CD4-positive, alpha-beta T cell treated with Interleukin-17A for 1 hour (primary cell): Measurements from ENCODE around the gene PLOD3.

Source experiments
- DNase-seq: peaks from one replicate; pipeline ENCODE4 v3.0.0-alpha.2; 2020

Gene PLOD3

GRCh38 chr7:101238226-101239182 is 21.1 kb upstream of the PLOD3 start:
- DNase-seq, result no peak

GRCh38 chr7:101237206-101238067 is 20.1 kb upstream of the PLOD3 start, which contains the start of gene CLDN15:
TSS of gene CLDN15 (minus strand) at chr7:101237802. CDS start at chr7:101237581, 221 bp downstream.
- DNase-seq, result no peak

- no peak for DNase-seq
These were observed 19.0 kb upstream of the PLOD3 start for GRCh38 chr7:101236292-101236835.

DNA sequence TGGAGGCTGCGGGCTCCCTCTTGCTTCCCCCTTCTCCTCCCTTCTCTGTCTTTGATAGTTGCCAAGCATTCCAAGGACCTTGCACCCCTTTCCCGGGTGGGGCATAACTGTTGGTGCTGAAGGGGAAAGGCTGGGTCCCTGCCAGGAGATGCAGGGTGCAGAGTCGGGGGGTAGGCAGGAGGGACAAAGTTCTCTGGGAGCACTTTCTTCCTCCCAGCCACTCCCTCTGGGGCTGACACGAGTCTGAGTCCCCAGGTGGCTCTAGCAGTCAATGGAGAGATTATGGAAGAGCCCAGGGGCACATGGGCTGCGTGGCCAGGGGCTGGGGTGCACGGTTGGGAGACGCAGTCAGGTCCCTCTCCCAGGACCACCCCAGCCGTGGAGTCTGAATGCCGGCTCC is 18.1 kb upstream of the PLOD3 start:
- no peak for DNase-seq

GRCh38 chr7:101235050-101235449 is 17.7 kb upstream of the PLOD3 start:
- no peak for DNase-seq

DNA sequence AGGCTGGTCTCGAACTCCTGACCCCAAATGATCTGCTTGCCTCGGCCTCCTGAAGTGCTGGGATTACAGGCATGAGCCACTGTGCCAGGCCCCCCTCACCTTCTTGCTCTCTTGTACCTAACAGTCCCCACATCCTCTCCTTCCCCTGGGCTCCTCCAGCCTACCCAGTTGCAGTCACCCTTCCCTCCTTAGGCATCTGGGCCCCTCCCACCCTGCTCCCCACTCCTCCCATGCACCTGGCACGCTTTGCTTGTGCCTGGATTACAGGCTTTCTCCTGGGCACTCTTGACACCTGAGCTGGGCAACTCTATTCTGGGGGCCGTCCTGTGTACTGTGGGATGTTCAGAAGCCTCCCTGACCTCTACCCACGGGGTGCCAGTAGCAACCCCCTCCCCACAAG is 17.3 kb upstream of the PLOD3 start:
- DNase-seq, result no peak

- no peak for DNase-seq
These were observed 16.6 kb upstream of the PLOD3 start for GRCh38 chr7:101233907-101234547.

- no peak for DNase-seq
These were observed 14.9 kb upstream of the PLOD3 start for GRCh38 chr7:101232141-101232850.

GRCh38 chr7:101231644-101232043 is 14.3 kb upstream of the PLOD3 start:
- no peak for DNase-seq

DNA sequence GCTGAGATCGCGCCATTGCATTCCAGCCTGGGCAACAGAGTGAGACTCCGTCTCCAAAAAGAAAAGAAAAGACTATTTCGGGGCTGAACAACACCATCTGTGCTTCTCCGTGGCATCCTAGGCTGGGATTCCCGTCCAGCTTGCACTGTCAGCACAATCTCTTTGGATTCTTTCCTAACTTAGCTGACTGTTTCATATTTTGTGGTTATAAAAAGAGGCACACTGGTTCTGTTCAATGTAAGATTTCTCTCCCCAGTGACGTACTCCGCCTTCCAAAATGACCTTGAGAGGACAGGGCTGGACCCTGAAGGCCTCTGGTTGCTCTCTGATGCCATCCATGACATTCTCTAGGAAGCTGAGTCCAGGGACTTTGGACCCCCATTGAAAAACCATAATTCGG is 9.3 kb upstream of the PLOD3 start:
- DNase-seq, result no peak

DNA sequence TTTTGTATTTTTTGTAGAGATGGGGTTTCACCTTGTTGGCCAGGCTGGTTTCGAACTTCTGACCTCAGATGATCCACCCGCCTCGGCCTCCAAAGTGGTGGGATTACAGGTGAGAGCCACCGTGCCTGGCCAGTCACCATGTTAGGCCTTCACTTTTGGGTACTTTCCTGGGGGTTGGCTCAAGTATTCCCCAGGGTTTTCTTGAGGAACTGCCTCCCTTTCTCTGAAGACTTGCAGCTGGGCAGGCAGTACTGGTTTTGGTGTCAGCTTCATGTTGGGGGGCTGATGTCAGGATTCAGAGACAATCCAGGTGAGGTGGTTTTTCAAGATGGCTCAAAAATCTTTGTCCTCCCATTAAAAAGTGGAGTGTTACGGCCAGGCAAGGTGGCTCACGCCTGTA is 8.3 kb upstream of the PLOD3 start:
- no peak for DNase-seq

- no peak for DNase-seq
These were observed 6.1 kb upstream of the PLOD3 start for GRCh38 chr7:101223528-101223927.

DNA sequence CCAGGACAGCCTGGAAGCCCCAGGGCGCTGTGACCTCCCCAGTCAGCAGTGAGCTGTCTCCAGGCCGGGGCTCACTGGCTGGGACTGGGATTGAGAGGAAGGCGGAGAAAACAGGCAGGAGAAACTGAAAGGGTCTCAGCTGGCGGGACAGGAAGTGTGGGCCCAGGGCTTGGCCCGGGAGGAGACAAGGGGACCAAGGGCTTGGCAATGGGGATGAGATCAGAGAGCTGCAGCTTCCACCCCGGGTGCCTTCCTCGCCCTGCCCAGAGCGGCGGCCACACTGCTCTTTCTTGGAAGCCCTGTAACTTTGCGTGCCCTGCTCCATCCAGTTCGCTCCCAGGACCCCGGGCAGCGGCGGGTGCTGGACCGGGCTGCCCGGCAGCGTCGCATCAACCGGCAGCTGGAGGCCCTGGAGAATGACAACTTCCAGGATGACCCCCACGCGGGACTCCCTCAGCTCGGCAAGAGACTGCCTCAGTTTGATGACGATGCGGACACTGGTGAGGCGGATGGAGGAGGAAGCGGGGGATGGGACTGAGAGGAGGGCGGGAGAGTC is 5.0 kb upstream of the PLOD3 start:
- no peak for DNase-seq

DNA sequence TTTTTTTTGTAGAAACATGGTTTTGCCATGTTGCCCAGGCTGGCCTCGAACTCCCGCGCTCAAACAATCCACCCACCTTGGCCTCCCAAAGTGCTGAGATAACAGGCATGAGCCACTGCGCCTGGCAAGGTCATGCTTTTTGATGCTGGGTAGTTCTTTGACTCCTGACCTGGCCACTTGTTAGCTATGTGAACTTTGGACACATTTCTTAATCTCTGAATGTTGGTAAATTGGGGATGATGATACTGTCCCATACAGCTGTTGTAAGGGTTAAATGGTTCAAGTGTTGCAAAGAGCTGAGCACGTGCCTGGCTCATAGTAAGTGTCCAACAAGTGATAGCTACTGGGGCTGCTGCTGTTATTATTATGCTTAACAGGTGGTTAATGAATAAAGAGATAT is 2.9 kb upstream of the PLOD3 start:
- no peak for DNase-seq

GRCh38 chr7:101218236-101219125 is 1.1 kb upstream of the PLOD3 start:
- no peak for DNase-seq

DNA sequence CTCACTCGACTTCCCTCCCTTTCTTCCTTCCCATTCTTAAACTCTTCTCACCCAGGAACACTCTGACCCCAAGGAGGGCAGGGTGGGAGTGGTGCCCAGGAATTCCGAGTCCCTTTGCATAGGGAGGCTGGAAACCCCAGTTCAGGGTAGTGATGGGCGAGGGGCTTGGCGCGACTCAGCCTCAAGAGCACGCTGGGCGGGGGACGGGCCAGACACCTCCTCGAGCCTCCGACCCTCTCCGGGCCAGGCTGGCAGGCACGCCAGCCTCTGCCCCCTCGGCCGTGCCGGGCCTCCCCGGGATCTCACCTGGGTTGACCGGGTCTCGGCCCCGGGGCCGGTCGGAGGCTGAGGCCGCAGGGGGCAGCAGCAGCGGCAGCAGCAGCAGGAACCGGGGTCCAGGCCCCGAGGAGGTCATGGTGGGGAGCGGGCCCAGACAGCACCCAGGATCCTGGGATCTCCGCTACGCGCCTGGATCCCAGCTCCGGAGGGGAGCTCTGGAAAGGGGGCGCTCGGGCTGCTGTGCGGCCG is 457 bp downstream of the PLOD3 start:
- no peak for DNase-seq

- DNase-seq, result no peak
These were observed 1.2 kb downstream of the PLOD3 start for GRCh38 chr7:101216001-101216859.

DNA sequence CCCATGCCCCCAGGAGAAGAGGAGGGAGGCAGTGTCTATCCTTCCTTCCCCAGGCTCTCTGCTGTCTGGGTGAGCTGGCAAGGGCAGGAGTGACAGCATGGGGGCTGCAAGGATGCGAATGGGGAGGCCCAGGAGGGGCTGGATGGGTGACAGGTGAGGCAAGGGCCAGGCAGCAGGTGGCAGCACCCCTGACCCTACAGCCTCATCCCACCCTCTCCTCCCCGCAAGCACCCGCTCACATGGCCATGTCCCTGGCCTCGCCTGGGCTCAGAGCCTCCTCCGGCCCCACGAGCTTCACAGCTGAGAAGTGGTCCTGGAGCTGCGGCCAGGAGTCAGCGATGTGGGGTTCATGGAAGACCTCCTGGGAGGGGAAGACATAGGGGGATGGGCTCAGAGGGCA is 5.4 kb downstream of the PLOD3 start:
- no peak for DNase-seq

GRCh38 chr7:101211501-101211900 is 5.9 kb downstream of the PLOD3 start:
- no peak for DNase-seq

GRCh38 chr7:101210143-101210542 is 7.2 kb downstream of the PLOD3 start:
- DNase-seq, result no peak
